ENCODE data around the gene TALDO1. TPM values are rescaled to one million over a fixed set of nuclear protein-coding genes. Genes with fewer than 3 reads are reported as not detected.

Gene TALDO1
- 100 to 1,000 TPM; 132 to 146 (median 135) TPM for polyA plus RNA-seq (ENCODE audit: insufficient read length in 4 of 4)

DNA sequence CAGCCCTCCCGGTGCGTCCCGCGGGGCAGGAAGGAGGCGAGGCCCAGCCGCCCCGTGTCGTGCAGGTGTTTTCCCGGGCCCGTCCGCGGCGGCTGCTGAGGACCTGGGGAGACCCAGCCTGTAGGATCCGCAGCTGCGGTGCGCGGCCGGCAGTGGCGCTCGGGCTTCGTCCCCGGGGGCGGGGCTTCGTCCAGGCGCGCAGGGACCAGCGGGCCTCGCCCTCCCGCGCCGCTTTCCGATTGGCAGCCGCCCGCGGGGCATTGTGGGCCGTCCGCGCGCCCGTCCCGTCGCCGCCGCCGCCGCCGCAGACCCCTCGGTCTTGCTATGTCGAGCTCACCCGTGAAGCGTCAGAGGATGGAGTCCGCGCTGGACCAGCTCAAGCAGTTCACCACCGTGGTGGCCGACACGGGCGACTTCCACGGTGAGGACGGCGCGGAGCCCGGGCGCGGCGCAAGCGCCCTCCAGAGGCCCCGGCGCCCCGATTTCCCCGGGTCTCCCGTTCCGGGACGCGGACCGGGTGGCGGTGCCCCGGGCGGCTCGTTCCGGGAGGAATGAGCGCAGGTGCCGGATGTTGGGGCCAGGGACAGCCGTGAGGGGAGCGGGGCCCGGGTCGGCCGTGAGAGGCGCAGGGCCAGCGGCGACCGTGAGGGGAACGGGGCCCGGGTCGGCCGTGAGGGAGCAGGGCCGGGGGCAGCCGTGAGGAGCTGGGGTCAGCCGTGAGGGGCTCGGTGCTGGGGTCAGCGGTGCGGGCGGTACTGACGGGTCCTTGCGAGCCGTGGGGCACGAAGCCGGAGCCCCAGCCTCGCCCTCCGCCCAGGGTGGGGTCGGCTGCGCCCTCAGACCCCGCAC lies at the start of gene TALDO1:
TALDO1 (plus strand) TSS at position 307 of the 849 bp plus-strand sequence; CDS start at position 325, 18 bp downstream.
- DNase-seq (ENCODE audit: low read depth in 4 of 4, low spot score in 3 of 4) = peak in 3 of 4 donors; percentile 75 to 76 (median 75)

GRCh38 chr11:697811-698311 lies 49.4 kb upstream of the TALDO1 start:
- no peak for DNase-seq (ENCODE audit: low read depth in 4 of 4, low spot score in 3 of 4)

GRCh38 chr11:698493-699115 lies 48.7 kb upstream of the TALDO1 start:
- DNase-seq (ENCODE audit: low read depth in 4 of 4, low spot score in 3 of 4) = no peak

DNA sequence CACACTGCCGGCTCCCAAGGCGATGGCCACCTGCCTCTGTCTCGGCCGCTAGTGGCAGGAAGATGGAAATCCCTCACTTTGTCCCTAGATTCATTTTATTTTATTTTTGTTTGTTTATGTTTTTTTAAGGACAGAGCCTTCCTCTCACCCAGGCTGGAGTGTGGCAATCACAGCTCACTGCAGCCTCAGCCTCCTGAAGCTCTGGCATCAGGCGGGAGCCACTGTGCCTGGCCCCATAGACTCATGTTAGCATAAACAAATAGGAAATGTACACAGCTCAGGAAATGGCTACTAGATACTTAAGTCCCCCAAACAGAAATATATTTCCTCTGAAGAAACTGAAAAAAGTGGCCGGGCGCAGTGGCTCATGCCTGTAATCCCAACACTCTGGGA lies 48.2 kb upstream of the TALDO1 start:
- DNase-seq (ENCODE audit: low read depth in 4 of 4, low spot score in 3 of 4) = no peak

GRCh38 chr11:699753-700152 lies 47.5 kb upstream of the TALDO1 start:
- no peak for DNase-seq (ENCODE audit: low read depth in 4 of 4, low spot score in 3 of 4)

DNA sequence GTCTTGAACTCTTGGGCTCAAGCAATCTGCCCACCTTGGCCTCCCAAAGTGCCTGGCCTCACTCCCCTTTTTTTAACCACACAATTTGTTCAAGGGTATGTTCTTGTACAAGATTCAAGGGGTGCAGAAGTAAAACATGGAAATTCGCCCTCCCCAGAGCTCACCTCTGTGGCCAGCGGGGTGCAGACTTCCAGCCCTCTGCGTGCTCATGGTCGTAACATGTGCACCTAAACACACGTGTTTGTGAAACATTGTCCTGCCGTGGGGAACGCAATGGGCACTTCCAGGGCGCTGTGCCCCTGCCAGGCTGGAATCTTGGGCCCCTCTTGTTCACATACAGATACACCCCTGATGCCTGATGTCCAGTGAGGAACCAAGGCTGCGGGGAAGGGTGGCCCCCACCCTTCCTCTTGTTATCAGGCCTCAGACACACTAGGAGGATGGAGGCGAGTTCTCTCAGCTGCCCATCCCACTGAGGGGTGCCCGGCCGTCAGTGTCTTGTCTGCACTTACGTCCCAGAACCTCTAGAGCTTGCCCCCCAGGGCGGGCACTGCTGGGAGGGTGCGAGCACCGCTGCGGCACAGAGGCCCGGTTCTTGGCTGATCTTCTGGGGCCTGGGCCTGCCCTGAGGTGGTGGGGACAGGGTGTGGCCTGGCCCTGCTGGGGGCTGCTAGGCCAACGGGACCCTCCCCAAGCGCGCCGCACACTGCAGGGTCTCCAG lies 45.4 kb upstream of the TALDO1 start:
- no peak for DNase-seq (ENCODE audit: low read depth in 4 of 4, low spot score in 3 of 4)

- no peak for DNase-seq (ENCODE audit: low read depth in 4 of 4, low spot score in 3 of 4)
Measured at GRCh38 chr11:702462-703461, 44.5 kb upstream of the TALDO1 start.

- no peak for DNase-seq (ENCODE audit: low read depth in 4 of 4, low spot score in 3 of 4)
Measured at GRCh38 chr11:703506-703905, 43.8 kb upstream of the TALDO1 start.

- no peak for DNase-seq (ENCODE audit: low read depth in 4 of 4, low spot score in 3 of 4)
Measured at GRCh38 chr11:704228-704674, 43.0 kb upstream of the TALDO1 start.

GRCh38 chr11:704781-705645 lies 42.3 kb upstream of the TALDO1 start:
- no peak for DNase-seq (ENCODE audit: low read depth in 4 of 4, low spot score in 3 of 4)

DNA sequence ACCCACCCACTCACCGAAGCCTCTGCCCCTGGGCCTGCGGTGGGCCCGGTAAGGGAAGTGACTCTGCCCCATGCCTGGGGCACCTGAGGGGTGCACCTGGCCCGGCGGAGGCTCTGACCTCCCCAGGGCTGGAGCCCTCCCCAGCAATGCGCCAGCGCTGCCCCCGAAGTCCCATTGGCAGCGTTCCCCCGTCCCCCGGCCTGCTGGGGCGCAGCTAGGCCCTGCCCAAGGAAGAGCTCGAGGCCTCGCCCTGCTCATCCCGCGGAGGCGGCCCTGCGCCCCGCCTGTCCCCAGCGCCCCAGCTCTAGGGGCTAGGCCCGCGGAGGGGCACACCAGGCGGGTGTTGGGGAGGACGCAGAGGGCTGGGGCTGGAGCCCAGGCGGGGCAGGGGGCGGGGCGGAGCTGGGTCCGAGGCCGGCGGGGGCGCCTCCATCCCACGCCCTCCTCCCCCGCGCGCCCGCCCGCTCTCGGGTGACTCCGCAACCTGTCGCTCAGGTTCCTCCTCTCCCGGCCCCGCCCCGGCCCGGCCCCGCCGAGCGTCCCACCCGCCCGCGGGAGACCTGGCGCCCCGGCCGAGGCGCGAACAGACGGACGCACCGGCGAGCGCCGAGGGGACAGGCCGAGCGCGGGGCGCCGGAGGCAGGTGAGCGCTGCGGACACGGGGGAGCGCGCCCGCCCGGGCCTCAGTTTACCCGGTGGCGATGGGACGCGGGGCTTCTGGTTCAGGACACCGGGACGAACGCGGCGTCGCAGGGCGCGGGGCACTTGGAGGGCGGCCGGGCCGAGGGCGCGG lies 41.4 kb upstream of the TALDO1 start, which contains the start of gene EPS8L2:
EPS8L2 (plus strand) TSS at position 586 of the 793 bp plus-strand sequence. CDS start 3,177 bp downstream, outside the sequence.
- DNase-seq (ENCODE audit: low read depth in 4 of 4, low spot score in 3 of 4) = no peak

DNA sequence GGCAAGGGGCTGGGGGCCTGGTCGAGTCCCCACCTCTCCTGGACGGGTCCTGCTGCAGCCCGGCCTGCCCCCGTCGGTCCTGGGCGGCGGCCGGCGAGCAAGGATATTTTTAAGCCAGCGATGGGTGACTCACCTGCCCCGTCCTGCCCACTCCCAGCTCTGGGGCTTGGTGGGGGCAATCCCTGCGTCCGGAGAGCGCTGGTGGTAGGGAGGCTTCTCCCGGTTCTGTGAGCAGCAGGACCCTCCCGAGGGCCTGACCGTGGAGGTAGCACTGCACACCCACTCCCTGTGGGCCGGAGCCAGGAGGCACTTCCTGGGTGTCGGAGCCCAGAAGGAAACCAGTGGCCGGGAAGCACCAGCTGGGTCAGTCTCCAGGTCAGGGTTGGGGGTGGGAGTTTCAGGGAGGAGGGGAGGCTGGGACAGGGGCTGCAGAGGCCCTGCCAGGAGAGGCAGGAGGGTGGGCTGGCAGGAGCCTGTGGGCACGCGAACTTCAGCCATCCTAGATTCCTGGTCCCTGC lies 40.8 kb upstream of the TALDO1 start:
- DNase-seq (ENCODE audit: low read depth in 4 of 4, low spot score in 3 of 4) = no peak

DNA sequence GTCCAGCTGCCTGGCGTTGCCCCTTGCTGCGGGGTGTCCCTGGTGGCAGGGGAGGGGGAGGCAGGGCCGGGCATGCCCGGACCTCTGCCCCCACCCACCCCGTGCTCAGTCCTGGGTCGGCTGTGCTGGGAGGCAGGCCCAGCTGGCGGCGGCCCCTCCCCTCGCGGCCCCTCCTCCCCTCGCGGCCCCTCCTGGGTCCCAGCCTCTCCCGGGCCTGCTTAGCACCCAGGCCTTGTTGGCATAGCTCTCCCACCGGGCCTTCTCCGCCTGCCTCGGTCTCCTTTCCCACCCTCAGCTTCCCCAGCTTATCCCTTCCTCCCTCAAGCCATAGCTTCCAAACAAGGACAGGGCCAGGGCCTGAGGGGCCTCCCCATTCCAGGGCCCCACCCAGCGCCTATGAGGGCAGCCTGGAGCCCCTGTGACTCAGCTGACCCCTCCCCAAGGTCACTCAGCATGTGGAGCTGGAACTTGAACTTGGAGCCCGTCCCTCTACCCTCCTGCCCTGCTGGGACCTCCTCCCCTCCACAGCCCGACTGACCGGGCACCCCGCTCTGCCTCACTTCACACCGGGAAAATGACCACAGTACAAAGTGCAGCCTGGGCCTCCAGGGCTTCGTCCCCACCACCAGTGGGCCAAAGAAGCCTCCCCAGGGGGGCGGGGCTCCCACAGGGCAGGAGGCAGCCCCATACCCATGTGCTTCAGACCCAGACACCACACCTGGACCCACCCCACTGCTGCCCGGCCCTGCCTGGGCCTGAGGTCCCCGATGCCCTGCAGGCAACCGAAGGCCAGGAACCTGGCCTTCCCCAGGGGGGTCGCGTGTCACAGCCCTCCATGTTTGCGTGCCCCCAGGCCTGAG lies 40.1 kb upstream of the TALDO1 start:
- DNase-seq (ENCODE audit: low read depth in 4 of 4, low spot score in 3 of 4) = no peak

GRCh38 chr11:707817-708420 lies 39.3 kb upstream of the TALDO1 start:
- no peak for DNase-seq (ENCODE audit: low read depth in 4 of 4, low spot score in 3 of 4)

GRCh38 chr11:708511-708910 lies 38.8 kb upstream of the TALDO1 start:
- no peak for DNase-seq (ENCODE audit: low read depth in 4 of 4, low spot score in 3 of 4)
